ENCODE measurements around the gene SHISA9. TPM values are rescaled to one million over a fixed set of nuclear protein-coding genes. Genes with fewer than 3 reads are reported as not detected.

SHISA9 gene
- total RNA-seq, 6 donors from 2014 or later, result 0.13 to 1.7 (median 0.20) TPM; not detected in 2

DNA sequence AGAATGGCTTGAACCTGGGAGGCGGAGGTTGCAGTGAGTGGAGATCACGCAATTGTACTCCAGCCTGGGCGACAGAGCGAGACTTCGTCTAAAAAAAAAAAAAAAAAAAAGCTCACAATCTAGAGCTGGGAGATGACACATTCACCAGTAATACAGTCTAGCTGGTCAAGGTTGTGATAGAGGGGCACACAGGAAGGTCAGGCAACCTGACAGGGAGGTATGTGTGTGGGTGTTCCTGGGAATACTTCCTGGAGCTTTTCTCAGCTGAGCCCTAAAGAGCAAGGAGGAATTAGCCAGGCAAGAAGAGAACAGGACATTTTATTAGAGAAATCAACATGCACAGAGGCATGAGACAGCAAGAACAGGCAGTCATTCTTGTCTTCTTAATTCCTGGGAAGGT, 216.7 kb downstream of the SHISA9 start:
- ATAC-seq (ENCODE audit: low FRiP score in 2 of 2) (no peak), DNase-seq (no peak)
- Histone ChIP-seq H3K4me1 (no peaks in the 10 kb centered on the region), H3K4me3 (no peak overlapping the region), H3K9me3 (no peaks in the 10 kb centered on the region), H3K27ac (no peak overlapping the region), H3K27me3 (no peaks in the 10 kb centered on the region), H3K36me3 (no peaks in the 10 kb centered on the region)
- TF ChIP-seq POLR2AphosphoS5 (IDR thresholded peaks at IDR 0.05), result no peak
- TF ChIP-seq EP300 (IDR thresholded peaks at IDR 0.05), result no peak
- TF ChIP-seq, protein P1, sequence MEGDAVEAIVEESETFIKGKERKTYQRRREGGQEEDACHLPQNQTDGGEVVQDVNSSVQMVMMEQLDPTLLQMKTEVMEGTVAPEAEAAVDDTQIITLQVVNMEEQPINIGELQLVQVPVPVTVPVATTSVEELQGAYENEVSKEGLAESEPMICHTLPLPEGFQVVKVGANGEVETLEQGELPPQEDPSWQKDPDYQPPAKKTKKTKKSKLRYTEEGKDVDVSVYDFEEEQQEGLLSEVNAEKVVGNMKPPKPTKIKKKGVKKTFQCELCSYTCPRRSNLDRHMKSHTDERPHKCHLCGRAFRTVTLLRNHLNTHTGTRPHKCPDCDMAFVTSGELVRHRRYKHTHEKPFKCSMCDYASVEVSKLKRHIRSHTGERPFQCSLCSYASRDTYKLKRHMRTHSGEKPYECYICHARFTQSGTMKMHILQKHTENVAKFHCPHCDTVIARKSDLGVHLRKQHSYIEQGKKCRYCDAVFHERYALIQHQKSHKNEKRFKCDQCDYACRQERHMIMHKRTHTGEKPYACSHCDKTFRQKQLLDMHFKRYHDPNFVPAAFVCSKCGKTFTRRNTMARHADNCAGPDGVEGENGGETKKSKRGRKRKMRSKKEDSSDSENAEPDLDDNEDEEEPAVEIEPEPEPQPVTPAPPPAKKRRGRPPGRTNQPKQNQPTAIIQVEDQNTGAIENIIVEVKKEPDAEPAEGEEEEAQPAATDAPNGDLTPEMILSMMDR (IDR thresholded peaks at IDR 0.05), result no peak
- TF ChIP-seq POLR2A (IDR thresholded peaks at IDR 0.05), result no peak
- 96% methylated on average over 5 of the region's 5 CpGs for WGBS, 2 donors

DNA sequence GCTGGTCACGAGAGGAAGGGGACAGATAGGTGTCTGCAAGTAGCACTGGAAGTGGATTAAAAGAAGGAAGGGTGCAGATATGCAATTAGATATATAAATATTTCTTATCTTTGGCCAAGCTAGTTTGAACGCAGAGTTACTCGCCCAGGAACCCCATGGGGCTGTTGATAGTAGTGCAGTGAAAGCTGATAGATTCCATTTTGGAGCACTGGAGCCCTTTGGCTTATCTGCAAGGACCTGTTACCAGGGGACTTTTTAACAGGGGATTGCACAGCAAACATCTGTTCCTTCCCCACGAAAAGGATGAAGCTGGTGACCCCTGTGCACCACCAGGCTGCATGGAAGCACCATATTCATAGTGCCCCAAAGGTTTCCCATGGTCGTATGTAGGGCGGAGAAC, 218.7 kb downstream of the SHISA9 start:
- no peak for DNase-seq
- no peaks in the 10 kb centered on the region for H3K36me3 ChIP-seq
- no peaks in the 10 kb centered on the region for H3K9me3 ChIP-seq
- TF ChIP-seq POLR2AphosphoS5 (IDR thresholded peaks at IDR 0.05) (no peak), EP300 (IDR thresholded peaks at IDR 0.05) (no peak), POLR2A (IDR thresholded peaks at IDR 0.05) (no peak)
- TF ChIP-seq, protein P1 (IDR thresholded peaks at IDR 0.05), result no peak
- H3K4me3 ChIP-seq, result no peak overlapping the region
- ATAC-seq (ENCODE audit: low FRiP score in 2 of 2), result no peak
- H3K27me3 ChIP-seq, result no peaks in the 10 kb centered on the region
- H3K4me1 ChIP-seq, result no peaks in the 10 kb centered on the region
- no peak overlapping the region for H3K27ac ChIP-seq
- 42 to 51% methylated on average over 6 of the region's 6 CpGs for WGBS, 2 donors

DNA sequence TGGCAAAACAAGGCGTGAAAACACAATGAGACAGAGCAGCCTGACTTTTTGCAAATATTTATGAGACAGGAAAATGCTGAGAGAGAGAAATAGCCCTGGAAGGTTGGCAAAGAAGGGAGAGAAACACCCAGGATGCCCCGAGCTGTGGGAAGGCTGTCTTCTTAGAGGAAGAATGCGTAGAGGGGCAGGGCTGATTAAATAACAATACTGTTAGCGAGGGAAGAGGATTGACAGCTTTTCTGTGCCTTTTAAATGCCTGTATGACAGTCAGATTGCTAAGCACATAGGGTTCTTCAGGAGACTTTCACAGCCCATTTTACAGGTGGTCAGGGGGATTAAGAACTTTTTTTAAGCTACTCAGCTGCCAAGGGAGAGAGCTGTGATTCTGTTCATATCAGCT, 219.2 kb downstream of the SHISA9 start:
- H3K27me3 ChIP-seq, result no peaks in the 10 kb centered on the region
- ATAC-seq (ENCODE audit: low FRiP score in 2 of 2), result no peak
- no peaks in the 10 kb centered on the region for H3K36me3 ChIP-seq
- no peak for DNase-seq
- TF ChIP-seq POLR2A (IDR thresholded peaks at IDR 0.05) (no peak), POLR2AphosphoS5 (IDR thresholded peaks at IDR 0.05) (no peak), EP300 (IDR thresholded peaks at IDR 0.05) (no peak)
- TF ChIP-seq, protein P1 (IDR thresholded peaks at IDR 0.05), result no peak
- WGBS, 2 donors, result 44 to 46% methylated on average over 4 of the region's 4 CpGs
- H3K4me1 ChIP-seq, result no peaks in the 10 kb centered on the region
- H3K27ac ChIP-seq, result no peak overlapping the region
- H3K9me3 ChIP-seq, result no peaks in the 10 kb centered on the region
- H3K4me3 ChIP-seq, result no peak overlapping the region

DNA sequence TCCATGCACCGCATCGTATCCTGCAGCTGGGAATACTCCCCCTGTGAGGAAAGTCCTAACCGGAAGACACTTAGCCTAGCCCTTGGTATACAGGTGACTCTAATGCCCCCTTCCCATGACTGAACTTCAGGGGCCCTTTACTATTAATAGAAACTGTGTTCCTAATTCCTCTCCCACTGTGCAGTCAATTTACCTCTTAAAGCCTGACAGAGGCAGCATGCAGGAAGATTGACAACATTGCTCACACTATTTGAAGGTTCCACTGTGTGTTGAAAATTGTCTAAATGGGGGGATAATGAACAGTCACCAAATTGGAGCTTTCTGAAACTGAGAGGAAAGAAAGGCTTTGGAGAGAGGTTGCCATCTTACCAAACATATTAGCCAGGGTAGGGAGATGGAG, 222.6 kb downstream of the SHISA9 start:
- no peak overlapping the region for H3K4me3 ChIP-seq
- ATAC-seq (ENCODE audit: low FRiP score in 2 of 2) (no peak), DNase-seq (no peak)
- no peak overlapping the region for H3K27ac ChIP-seq
- H3K36me3 ChIP-seq, result no peaks in the 10 kb centered on the region
- H3K27me3 ChIP-seq, result no peaks in the 10 kb centered on the region
- no peaks in the 10 kb centered on the region for H3K4me1 ChIP-seq
- TF ChIP-seq POLR2AphosphoS5 (IDR thresholded peaks at IDR 0.05) (no peak), POLR2A (IDR thresholded peaks at IDR 0.05) (no peak), EP300 (IDR thresholded peaks at IDR 0.05) (no peak)
- TF ChIP-seq, protein P1 (IDR thresholded peaks at IDR 0.05), result no peak
- 91 to 92% methylated on average over 3 of the region's 3 CpGs for WGBS, 2 donors
- no peaks in the 10 kb centered on the region for H3K9me3 ChIP-seq

DNA sequence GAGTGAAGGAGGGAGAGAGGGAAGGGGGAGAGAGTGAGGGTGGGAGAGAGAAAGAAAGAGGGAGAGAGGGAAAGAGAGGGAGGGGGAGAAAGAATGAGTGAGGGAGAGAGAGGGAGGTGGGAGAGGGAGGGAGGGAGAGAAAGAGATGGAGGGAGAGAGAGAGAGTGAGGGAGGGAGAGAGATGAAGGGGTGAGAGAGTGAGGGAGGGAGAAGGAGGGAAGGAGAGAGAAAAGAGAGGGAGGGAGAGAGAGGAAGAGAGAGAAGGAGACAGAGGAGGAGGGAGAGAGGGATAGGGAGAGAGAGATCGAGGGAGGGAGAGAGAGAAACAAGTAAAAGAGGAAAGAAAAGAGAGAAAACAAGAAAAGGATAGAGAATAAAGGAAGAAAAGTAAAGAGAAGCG, 225.7 kb downstream of the SHISA9 start:
- Histone ChIP-seq H3K27ac (no peak overlapping the region), H3K9me3 (no peaks in the 10 kb centered on the region), H3K4me3 (no peak overlapping the region), H3K27me3 (no peaks in the 10 kb centered on the region), H3K4me1 (no peaks in the 10 kb centered on the region), H3K36me3 (no peaks in the 10 kb centered on the region)
- ATAC-seq (ENCODE audit: low FRiP score in 2 of 2), result no peak
- TF ChIP-seq POLR2A (IDR thresholded peaks at IDR 0.05), result no peak
- TF ChIP-seq EP300 (IDR thresholded peaks at IDR 0.05), result no peak
- no peak for DNase-seq
- 68 to 77% methylated on average over 2 of the region's 2 CpGs for WGBS, 2 donors
